ENCODE measurements around the gene RPS6KB1. TPM values are rescaled to one million over a fixed set of nuclear protein-coding genes. Genes with fewer than 3 reads are reported as not detected.

The RPS6KB1 gene
- total RNA-seq, 3 donors from 2014 or later: 27.9 to 41.7 (median 30.6) TPM

DNA sequence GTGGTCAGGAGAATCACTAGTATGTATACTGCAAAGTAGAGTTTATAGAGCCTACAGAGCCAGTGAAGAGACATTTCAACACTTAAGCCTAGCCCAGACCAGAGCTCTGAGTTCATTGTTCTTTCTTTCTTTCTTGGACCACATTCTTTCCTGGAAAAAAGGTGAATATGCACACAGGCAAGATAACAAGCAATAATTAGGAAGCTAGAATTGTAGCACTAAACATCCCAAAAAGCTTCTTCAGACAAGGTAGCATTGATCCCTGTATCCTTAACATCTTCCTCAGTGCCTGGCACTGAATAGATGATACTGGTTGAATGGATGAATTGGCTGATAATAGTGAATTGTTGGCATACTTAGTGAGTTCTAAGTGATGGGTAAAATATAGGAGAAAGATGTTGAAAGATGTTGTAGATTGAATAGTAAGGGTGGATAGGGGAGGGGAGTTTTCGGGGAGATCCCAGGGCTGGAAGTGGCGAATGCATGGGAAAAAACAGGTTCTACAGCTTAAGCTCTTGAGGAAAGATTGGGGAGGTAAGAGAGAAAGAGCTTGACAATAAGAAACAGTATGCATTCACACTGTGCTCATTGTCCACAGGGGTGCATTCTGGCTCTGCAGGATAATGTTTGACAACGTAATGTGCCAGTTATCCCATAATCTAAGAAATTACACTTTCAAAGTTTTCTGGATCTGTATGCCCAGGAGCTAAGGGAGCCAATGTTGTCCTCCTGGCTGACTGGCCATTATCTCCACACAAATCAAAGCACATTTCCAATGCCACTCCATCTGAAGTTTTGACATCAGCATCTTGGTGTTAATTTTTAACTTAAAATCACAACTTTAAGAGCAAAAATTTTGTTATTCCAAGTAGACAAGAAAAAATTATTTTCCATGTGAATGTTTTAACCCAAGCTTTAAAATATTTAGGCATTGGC, 35.8 kb upstream of the RPS6KB1 start:
- ATAC-seq (no peak), DNase-seq (no peak)
- intact Hi-C loops (cut with DNase I, micrococcal nuclease): no loop called here
- H3K4me3 ChIP-seq: no peak overlapping the region
- no peaks in the 10 kb centered on the region for H3K36me3 ChIP-seq (ENCODE audit: low read depth)
- H3K9me3 ChIP-seq: no peaks in the 10 kb centered on the region
- TF ChIP-seq, protein P1, sequence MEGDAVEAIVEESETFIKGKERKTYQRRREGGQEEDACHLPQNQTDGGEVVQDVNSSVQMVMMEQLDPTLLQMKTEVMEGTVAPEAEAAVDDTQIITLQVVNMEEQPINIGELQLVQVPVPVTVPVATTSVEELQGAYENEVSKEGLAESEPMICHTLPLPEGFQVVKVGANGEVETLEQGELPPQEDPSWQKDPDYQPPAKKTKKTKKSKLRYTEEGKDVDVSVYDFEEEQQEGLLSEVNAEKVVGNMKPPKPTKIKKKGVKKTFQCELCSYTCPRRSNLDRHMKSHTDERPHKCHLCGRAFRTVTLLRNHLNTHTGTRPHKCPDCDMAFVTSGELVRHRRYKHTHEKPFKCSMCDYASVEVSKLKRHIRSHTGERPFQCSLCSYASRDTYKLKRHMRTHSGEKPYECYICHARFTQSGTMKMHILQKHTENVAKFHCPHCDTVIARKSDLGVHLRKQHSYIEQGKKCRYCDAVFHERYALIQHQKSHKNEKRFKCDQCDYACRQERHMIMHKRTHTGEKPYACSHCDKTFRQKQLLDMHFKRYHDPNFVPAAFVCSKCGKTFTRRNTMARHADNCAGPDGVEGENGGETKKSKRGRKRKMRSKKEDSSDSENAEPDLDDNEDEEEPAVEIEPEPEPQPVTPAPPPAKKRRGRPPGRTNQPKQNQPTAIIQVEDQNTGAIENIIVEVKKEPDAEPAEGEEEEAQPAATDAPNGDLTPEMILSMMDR (IDR thresholded peaks at IDR 0.05): no peak
- H3K4me1 ChIP-seq (ENCODE audit: low read depth): peaks cover 21% of the 10 kb centered on the region

DNA sequence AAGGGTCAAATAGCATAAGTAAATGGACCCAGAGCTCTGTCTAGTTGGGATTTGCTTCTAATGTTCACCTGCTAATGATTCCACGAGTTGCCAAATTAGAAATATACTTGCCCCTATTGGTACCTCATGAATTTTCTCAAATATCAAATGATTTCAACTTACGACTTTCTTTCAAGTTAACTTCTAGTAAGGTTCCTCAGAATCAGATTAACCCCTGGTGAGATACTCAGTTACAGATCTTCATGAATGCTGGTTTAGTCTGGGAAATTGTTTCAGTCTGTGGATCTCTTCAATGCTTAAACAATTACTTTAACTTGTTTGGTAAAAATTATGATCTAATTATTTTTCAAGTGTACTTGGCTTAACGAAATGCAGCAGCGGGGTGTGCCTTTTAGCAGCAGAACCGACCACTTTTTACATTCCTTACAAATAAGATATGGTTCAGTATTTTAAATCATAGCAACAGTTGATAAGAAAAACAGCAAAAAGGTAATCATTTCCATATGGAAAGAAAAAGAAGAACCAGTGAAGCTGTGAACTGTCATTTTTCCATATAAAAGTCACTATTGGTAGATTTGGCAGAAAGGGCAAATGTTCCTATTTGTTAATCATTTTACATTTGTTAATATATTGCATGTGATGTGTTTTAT, 34.6 kb upstream of the RPS6KB1 start:
- DNase-seq (no peak), ATAC-seq (no peak)
- TF ChIP-seq, protein P1 (IDR thresholded peaks at IDR 0.05): no peak

DNA sequence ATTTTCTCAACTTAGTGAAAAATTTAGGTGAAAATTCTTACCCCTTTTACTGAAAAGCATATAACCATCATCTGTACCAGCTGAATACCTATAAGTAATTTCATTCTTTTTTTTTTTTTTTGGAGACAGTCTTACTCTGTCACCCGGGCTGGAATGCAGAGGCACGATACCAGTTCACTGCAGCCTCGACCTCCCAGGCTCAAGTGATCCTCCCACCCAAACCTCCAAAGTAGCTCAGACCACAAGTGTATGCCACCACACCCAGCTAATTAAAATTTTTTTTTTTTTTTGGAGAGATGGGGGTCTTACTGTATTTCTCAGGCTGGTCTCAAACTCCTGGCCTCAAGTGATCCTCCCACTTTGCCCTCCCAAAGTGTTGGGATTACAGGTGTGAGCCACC, 34.0 kb upstream of the RPS6KB1 start:
- no peak overlapping the region for H3K4me3 ChIP-seq
- TF ChIP-seq, protein P1 (IDR thresholded peaks at IDR 0.05): no peak
- H3K9me3 ChIP-seq: no peaks in the 10 kb centered on the region
- H3K36me3 ChIP-seq (ENCODE audit: low read depth): no peaks in the 10 kb centered on the region
- H3K4me1 ChIP-seq (ENCODE audit: low read depth): peaks cover 7% of the 10 kb centered on the region
- DNase-seq (no peak), ATAC-seq (no peak)
- intact Hi-C loops (cut with DNase I, micrococcal nuclease): loop anchor here in 1 of 2 donors (2.0 kb wide), 1 partner anchor 106 kb away; no protein-coding TSS in a partner anchor

More for the DNA sequence above, 34.6 kb upstream of the RPS6KB1 start:
- intact Hi-C loops (cut with DNase I, micrococcal nuclease): loop anchor here in 1 of 2 donors (2.0 kb wide), 1 partner anchor 105 kb away; no protein-coding TSS in a partner anchor
- Histone ChIP-seq H3K4me3 (no peak overlapping the region), H3K9me3 (no peaks in the 10 kb centered on the region), H3K36me3 (ENCODE audit: low read depth) (no peaks in the 10 kb centered on the region), H3K4me1 (ENCODE audit: low read depth) (peaks cover 13% of the 10 kb centered on the region)

DNA sequence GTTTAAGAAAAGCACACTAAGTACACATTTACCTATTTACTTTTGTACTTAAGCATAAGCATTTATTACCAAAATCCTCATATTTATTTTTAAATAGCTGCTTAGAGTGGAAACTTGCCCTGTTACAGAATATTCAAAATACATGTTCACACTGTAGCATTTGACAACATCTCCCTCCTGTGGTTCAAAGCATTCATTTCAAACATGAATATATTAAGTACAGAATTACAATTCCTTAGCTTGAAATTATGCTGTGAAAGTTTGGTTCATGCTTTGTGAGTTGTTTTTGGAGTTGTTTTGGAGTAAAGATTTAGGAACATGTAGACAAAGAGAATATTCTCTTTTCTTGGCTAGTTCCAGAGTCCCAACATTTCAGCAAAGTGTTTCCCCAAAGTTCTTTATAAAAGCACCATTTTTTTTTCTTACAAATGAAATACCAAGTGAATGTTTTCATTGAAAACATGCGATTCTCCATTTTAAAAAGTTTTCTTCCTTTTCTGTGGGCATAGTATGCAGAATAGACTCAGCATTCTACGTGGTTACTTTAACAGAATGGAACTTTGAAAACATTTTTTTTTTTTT, 33.4 kb upstream of the RPS6KB1 start:
- Histone ChIP-seq H3K36me3 (ENCODE audit: low read depth) (no peaks in the 10 kb centered on the region), H3K4me3 (no peak overlapping the region), H3K9me3 (no peaks in the 10 kb centered on the region), H3K4me1 (ENCODE audit: low read depth) (peaks cover 7% of the 10 kb centered on the region)
- no peak for DNase-seq
- TF ChIP-seq, protein P1 (IDR thresholded peaks at IDR 0.05): peak; percentile 30
- intact Hi-C loops (cut with DNase I, micrococcal nuclease): loop anchor here in 1 of 2 donors (2.0 kb wide), 1 partner anchor 107 kb away; no protein-coding TSS in a partner anchor
- peak; percentile 73 for ATAC-seq

DNA sequence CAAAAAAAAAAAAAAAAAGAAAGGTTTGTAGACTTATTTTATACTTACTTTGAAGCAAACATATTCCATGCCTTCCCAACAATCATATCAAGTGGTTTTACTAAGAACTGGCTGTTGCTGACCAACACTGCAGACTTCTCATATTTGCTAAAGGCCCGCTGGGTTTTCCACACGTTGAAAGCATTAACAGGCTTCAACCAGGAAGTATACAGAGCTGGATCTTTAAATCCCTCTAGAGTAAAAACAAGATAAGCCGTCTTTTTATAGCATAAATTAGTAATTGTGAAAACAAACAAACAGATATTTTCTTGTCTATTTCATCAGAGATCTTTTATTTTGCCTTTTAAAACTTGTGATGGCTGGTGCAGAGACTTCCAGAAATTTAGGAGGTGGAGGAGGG, 29.3 kb upstream of the RPS6KB1 start:
- intact Hi-C loops (cut with DNase I, micrococcal nuclease): no loop called here
- H3K4me1 ChIP-seq (ENCODE audit: low read depth): peaks cover 5% of the 10 kb centered on the region
- H3K4me3 ChIP-seq: no peak overlapping the region
- TF ChIP-seq, protein P1 (IDR thresholded peaks at IDR 0.05): no peak
- no peaks in the 10 kb centered on the region for H3K36me3 ChIP-seq (ENCODE audit: low read depth)
- H3K9me3 ChIP-seq: no peaks in the 10 kb centered on the region
- DNase-seq (no peak), ATAC-seq (no peak)

Measured in mucosa of descending colon (tissue), 3 donors.